ENCODE data around the gene PRDM16. TPM values are rescaled to one million over a fixed set of nuclear protein-coding genes. Genes with fewer than 3 reads are reported as not detected.

Gene PRDM16
- polyA plus RNA-seq, 2 of the 4 experiments (the other 2 are of a cell fraction) = 0.03 to 0.35 TPM

GRCh38 chr1:3113047-3113740 is 44.2 kb downstream of the PRDM16 start:
- DNase-seq (ENCODE audit: low read depth in 1 of 2, low spot score in 1 of 2) (no peak), ATAC-seq (no peak; a peak in 1 of 6 replicates), FAIRE-seq (no peak)
- ChIA-PET POLR2A (no interaction called here), CTCF (no interaction called here)
- no peak overlapping the region for H3K4me3 ChIP-seq
- 65% methylated on average over 10 of the region's 20 CpGs for WGBS (ENCODE audit: missing lambda C conversion rate)
- no peak overlapping the region for H3K4me2 ChIP-seq
- H3K27ac ChIP-seq = no peak overlapping the region
- H3K9me3 ChIP-seq = no peaks in the 10 kb centered on the region
- no peaks in the 10 kb centered on the region for H3K4me1 ChIP-seq
- TF ChIP-seq HOXB13 (CRISPR knock-in tag; IDR thresholded peaks at IDR 0.05; ENCODE audit: low read depth) (no peak), JUN (IDR thresholded peaks at IDR 0.05) (no peak), KDM5A (IDR thresholded peaks at IDR 0.05) (no peak), POLR2AphosphoS2 (conservative IDR thresholded peaks at IDR 0.05; ENCODE audit: low read length) (no peak), MAZ (IDR thresholded peaks at IDR 0.05; ENCODE audit: borderline replicate concordance, low read depth, low read length) (no peak), CHD2 (IDR thresholded peaks at IDR 0.05; ENCODE audit: low read length, partially characterized antibody) (no peak), CEBPB (IDR thresholded peaks at IDR 0.05) (no peak), KDM1A (IDR thresholded peaks at IDR 0.05; ENCODE audit: low read depth) (no peak)

GRCh38 chr1:3113741-3114056 is 44.7 kb downstream of the PRDM16 start:
- no peak for TF ChIP-seq EP300 (IDR thresholded peaks at IDR 0.05)
- no peaks in the 10 kb centered on the region for H3K4me1 ChIP-seq
- FAIRE-seq (no peak), ATAC-seq (no peak), DNase-seq (ENCODE audit: low read depth in 1 of 2, low spot score in 1 of 2) (no peak)
- H3K4me3 ChIP-seq = no peak overlapping the region
- ChIA-PET CTCF (no interaction called here), POLR2A (no interaction called here)
- WGBS (ENCODE audit: missing lambda C conversion rate) = 66% methylated on average over 5 of the region's 6 CpGs
- H3K27ac ChIP-seq = no peak overlapping the region
- no peak overlapping the region for H3K4me2 ChIP-seq
- no peaks in the 10 kb centered on the region for H3K9me3 ChIP-seq

- 87% methylated on average over 46 of the region's 49 CpGs for WGBS (ENCODE audit: missing lambda C conversion rate)
- ATAC-seq = no peak
- Histone ChIP-seq H3K4me1 (no peaks in the 10 kb centered on the region), H3K4me3 (no peak overlapping the region), H3K4me2 (no peak overlapping the region), H3K9me3 (no peaks in the 10 kb centered on the region), H3K27ac (no peak overlapping the region)
- DNase-seq (ENCODE audit: low read depth in 1 of 2, low spot score in 1 of 2) = no peak
- POLR2A ChIA-PET = no interaction called here
- CTCF ChIA-PET = no interaction called here
- FAIRE-seq = no peak
- no peak for TF ChIP-seq E2F6 (IDR thresholded peaks at IDR 0.05; ENCODE audit: borderline replicate concordance, low read depth)
- TF ChIP-seq TP53 (CRISPR knock-in tag; IDR thresholded peaks at IDR 0.05) = no peak
- TF ChIP-seq POLR2A (IDR thresholded peaks at IDR 0.05; ENCODE audit: low read length) = no peak
- no peak for TF ChIP-seq CBX8 (IDR thresholded peaks at IDR 0.05)
- TF ChIP-seq TFCP2L1 (CRISPR knock-in tag; IDR thresholded peaks at IDR 0.05) = no peak
- TF ChIP-seq FOSL2 (IDR thresholded peaks at IDR 0.05) = no peak
- no peak for TF ChIP-seq FOSL2 (CRISPR knock-in tag; IDR thresholded peaks at IDR 0.05)
- no peak for TF ChIP-seq PHF8 (IDR thresholded peaks at IDR 0.05; ENCODE audit: borderline replicate concordance, low read depth)
- no peak for TF ChIP-seq RAD21 (conservative IDR thresholded peaks at IDR 0.05 in 1 of 2, IDR thresholded peaks at IDR 0.05 in 1 of 2)
- no peak for TF ChIP-seq HOXA7 (CRISPR knock-in tag; IDR thresholded peaks at IDR 0.05)
- no peak for TF ChIP-seq CHD2 (IDR thresholded peaks at IDR 0.05; ENCODE audit: low read length, partially characterized antibody)
- no peak for TF ChIP-seq RCOR1 (IDR thresholded peaks at IDR 0.05; ENCODE audit: low read depth, low read length)
- no peak for TF ChIP-seq KDM1A (IDR thresholded peaks at IDR 0.05; ENCODE audit: low read depth)
- TF ChIP-seq KDM5A (IDR thresholded peaks at IDR 0.05) = no peak
- no peak for TF ChIP-seq HDAC2 (IDR thresholded peaks at IDR 0.05)
- no peak for TF ChIP-seq FOXS1 (CRISPR knock-in tag; IDR thresholded peaks at IDR 0.05)
Measured at GRCh38 chr1:3114131-3114744, 45.2 kb downstream of the PRDM16 start.

GRCh38 chr1:3114846-3115245 is 45.8 kb downstream of the PRDM16 start:
- no peak overlapping the region for H3K4me3 ChIP-seq
- no peak for FAIRE-seq
- no peak for ATAC-seq
- no peak for DNase-seq (ENCODE audit: low read depth in 1 of 2, low spot score in 1 of 2)
- ChIA-PET CTCF (no interaction called here), POLR2A (no interaction called here)
- no peak overlapping the region for H3K4me2 ChIP-seq
- H3K4me1 ChIP-seq = no peaks in the 10 kb centered on the region
- no peak overlapping the region for H3K27ac ChIP-seq
- 47% methylated on average over 5 of the region's 8 CpGs for WGBS (ENCODE audit: missing lambda C conversion rate)
- no peaks in the 10 kb centered on the region for H3K9me3 ChIP-seq
- TF ChIP-seq RARB (CRISPR knock-in tag; IDR thresholded peaks at IDR 0.05) (no peak), USF2 (IDR thresholded peaks at IDR 0.05) (no peak), POLR2AphosphoS2 (conservative IDR thresholded peaks at IDR 0.05; ENCODE audit: low read length) (no peak), JUNB (IDR thresholded peaks at IDR 0.05) (no peak), TP53 (CRISPR knock-in tag; IDR thresholded peaks at IDR 0.05) (no peak), EHMT2 (IDR thresholded peaks at IDR 0.05; ENCODE audit: low read depth) (no peak), NPAS2 (CRISPR knock-in tag; IDR thresholded peaks at IDR 0.05; ENCODE audit: borderline replicate concordance) (no peak), MAFK (IDR thresholded peaks at IDR 0.05; ENCODE audit: partially characterized antibody) (no peak), ZFP36 (IDR thresholded peaks at IDR 0.05; ENCODE audit: borderline replicate concordance, partially characterized antibody) (no peak), MAZ (IDR thresholded peaks at IDR 0.05; ENCODE audit: borderline replicate concordance, low read depth, low read length) (no peak), HOXB13 (CRISPR knock-in tag; IDR thresholded peaks at IDR 0.05; ENCODE audit: low read depth) (no peak), POLR2A (IDR thresholded peaks at IDR 0.05; ENCODE audit: low read length) (no peak), BHLHE40 (IDR thresholded peaks at IDR 0.05; ENCODE audit: low read depth, low read length) (no peak), NR3C1 (IDR thresholded peaks at IDR 0.05) (no peak)

Measured in A549 (cell line).